Stimulated activated naive CD4-positive, alpha-beta T cell (primary cell): Measurements from ENCODE around the gene SLC27A1.
"Not testable (repeated sequence)": the region's sequence is repeated elsewhere in the genome, so short reads cannot be mapped to it uniquely, and the experiment has no call there.

Experiments
- DNase-seq, 6 experiments: peaks; one replicate each; lab custom pipeline; 2025; lab: John Stamatoyannopoulos, UW

Gene SLC27A1

DNA sequence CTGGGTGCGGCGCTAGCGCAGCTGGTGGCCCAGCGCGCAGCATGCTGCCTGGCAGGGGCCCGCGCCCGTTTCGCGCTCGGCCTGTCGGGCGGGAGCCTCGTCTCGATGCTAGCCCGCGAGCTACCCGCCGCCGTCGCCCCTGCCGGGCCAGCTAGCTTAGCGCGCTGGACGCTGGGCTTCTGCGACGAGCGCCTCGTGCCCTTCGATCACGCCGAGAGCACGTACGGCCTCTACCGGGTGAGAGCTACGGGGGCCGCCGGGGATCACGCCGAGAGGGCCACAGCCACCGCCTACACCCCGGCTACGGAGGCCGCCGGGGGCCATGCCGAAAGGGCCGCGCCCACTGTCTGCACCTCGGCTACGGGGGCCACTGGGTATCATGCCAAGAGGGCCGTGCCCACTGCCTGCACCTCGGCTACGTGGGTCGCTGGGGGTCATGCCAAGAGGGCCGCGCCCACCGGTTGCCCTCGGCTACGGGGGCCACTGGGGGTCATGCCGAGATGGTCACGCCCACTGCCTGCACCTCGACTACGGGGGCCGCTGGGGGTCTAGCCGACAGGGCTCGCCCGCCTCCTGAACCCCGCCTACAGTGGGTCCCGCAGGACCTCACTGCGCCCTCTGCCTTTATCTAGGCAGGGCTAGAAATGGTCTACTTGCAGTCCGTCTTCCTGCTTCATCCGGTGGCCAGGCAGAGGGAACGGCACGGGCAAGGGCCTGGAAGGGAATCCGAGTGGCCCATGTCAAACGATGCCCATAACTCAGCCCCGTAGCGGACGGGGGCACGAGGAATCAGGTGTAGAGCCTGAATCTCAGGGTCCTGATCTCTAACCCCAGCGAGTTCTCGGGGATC, 41.6 kb downstream of the SLC27A1 start:
- DNase-seq: peak; percentile 81 to 96 (median 84)

GRCh38 chr19:17512574-17512939, 42.2 kb downstream of the SLC27A1 start:
- DNase-seq: peak in 1 of 6 experiments; percentile 31

DNA sequence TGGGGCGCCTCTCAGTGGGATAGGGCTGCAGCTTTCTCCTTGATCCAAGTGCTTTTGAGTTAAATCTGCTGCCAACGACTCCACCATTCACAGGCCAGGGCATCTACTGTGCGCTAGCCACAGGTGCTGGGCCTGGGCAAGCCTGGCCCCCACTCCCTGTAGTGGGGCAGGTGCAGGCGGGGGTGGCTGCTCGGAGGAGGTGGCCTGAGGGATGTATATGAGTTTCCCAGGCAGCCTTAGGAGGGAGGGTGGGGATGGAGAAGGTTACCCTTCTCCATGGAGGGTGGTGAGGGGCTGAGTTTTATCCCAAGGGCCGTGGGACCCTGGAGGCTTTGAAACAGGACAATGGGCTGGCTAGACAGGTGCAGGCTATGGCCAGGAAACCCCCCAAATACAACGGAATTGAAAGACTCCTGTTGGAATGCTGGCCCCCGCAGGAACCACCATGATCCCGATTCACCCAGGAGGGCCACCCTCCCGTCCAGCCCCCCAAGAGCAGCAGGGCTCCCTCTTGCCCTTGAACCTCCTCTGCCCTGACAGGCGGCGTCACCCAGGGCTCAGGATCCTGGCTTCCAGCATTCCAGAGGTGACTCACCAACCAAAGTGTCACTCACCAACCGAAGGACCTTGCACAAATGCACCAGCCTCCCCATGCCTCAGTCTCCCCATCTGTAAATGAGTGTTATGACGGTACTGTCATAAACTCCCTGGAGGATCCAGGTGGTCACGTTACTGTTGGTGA, 45.3 kb downstream of the SLC27A1 start:
- DNase-seq: no peak

GRCh38 chr19:17517898-17518297, 47.6 kb downstream of the SLC27A1 start:
- no peak for DNase-seq

DNA sequence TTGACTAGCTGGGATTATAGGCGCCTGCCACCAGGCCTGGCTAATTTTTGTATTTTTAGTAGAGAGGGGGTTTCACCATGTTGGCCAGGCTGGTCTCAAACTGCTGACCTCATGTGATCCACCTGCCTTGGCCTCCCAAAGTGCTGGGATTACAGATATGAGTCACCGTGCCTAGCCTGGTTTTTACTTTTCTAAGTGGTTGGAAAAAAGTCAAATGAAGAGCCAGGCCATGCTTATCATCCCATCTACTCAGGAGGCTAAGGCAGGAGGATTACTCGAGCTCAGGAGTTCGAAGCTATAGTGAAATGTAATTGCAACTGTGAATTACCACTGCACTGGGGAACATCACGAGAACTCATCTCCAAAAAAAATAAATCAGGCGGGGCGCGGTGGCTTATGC, 48.3 kb downstream of the SLC27A1 start:
- not testable (repeated sequence) for DNase-seq

DNA sequence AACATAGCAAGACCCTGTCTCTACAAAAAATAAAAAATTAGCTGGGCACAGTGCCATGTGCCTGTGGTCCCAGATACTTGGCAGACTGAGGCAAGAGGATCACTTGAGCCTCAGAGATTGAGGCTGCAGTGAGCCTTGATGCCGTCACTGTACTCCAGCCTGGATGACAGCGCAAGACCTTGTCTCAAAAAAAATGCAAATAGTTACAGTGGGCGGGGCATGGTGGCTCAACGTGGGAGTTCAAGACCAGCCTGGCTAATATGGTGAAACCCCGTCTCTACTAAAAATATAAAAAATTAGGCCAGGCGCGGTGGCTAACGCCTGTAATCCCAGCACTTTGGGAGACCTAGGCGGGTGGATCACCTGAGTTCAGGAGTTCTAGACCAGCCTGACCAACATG, 49.6 kb downstream of the SLC27A1 start:
- DNase-seq: no peak

DNA sequence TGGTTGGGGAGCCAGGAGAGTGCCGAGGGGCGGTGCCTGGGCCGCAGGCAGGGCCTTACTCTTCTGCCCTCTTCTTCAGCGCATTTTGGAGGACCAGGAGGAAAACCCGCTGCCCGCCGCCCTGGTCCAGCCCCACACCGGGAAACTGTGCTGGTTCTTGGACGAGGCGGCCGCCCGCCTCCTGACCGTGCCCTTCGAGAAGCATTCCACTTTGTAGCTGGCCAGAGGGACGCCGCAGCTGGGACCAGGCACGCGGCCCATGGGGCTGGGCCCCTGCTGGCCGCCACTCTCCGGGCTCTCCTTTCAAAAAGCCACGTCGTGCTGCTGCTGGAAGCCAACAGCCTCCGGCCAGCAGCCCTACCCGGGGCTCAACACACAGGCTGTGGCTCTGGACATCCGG, 50.5 kb downstream of the SLC27A1 start:
- no peak for DNase-seq

DNA sequence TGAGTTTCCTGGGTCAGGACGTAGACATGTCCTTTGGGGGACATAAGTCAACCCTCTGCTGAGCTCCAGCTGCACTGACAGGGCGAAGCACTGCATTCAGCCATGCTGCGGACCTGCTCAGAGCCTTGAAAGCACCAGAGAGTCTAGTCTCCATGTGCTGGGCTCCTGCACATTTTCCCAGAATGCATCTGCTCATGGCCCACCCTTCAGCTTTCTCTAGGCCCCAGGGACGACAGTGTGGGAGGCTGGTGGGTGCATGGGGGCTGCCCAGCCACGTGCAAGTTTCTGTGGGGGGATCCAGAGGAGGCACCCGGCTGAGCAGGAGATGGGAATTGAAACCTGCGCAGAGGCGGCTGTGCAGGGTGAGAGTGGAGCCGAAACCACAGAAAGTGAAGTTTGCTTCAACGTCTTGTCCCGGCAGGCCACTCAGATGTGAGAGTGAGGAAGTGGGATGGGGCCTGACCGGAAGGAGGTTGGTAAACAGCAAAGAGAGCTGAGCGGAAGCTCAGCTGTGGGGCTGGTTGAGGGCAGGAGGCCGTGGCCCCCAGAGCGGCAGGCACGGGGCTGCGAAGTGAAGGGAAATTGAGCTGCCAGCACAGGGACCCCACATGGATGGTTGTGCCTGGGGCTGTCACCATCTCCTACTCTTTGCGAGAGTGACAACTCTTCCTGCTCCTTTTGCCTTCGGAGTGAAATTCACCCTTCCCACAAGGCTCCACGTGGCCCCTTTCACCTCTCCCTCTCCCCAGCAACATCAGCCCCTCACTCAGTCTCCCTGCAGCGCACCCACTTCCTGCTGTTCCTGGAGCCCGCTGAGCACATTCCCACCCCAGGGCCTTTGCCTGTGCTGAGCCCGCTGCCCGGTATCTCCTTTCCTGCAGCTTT, 52.9 kb downstream of the SLC27A1 start:
- peak in 4 of 6 experiments; percentile 2 to 34 (median 28) for DNase-seq

DNA sequence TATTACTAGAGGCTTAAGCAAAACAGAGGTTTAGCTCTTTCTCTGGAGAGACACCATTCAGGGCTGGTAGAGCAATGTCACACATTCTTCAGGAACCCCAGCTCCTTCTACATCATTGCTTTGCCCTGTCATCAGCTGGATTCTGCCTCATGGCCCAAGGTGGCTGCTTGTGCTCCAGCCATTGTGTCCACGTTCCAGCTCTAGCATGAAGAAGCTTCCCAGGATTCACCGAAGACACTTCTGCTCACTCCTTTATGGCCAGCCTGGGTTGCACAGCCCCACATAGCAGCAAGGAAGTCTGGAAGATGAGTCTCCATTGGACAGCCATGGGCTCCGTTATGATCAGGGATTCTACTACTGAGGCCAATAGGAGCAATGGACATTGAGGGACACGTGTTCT, 54.3 kb downstream of the SLC27A1 start:
- no peak for DNase-seq

- DNase-seq: no peak
Measured at GRCh38 chr19:17525141-17525540, 54.8 kb downstream of the SLC27A1 start.

DNA sequence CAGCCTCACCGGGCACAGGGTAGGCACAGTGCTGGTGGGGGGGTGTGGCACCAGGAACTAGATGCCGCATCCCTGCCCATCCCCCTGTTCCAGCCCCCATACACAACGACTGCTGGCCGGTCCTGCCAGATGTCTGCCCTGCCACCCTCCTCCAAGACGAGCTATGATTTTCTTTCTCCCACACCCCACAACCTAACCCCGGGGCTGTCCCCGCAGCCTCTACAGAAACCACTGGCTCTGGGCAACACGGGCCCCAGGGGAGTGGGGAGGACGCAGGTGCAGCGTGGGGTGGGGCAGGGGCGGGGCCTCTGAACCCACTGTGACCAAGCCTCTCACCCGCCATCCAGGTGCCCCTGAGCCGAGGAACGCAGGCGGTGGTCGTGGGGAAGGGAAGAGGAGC, 56.6 kb downstream of the SLC27A1 start:
- no peak for DNase-seq

- no peak for DNase-seq
Measured at GRCh38 chr19:17527326-17527725, 57.0 kb downstream of the SLC27A1 start.

DNA sequence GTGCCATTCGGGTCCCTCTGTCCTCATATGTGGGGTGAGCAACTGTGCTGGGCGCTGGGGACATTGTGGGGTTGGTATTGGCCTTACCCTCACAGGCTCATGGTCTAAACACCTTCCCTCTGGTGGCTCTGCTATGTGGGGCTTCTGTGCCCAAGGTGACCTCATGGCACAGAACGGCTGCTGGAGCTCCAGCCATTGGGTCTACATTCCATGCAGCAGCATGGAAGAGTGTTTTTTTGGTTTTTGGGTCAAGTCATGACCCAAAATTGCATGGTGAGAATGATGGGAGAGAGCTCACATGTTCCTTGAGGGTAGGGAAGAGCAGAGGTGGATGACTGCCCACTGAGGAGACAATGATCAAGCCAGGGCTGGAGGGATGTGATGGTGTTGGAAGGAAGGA, 58.3 kb downstream of the SLC27A1 start:
- no peak for DNase-seq

GRCh38 chr19:17529239-17530158, 59.2 kb downstream of the SLC27A1 start:
- DNase-seq: no peak

DNA sequence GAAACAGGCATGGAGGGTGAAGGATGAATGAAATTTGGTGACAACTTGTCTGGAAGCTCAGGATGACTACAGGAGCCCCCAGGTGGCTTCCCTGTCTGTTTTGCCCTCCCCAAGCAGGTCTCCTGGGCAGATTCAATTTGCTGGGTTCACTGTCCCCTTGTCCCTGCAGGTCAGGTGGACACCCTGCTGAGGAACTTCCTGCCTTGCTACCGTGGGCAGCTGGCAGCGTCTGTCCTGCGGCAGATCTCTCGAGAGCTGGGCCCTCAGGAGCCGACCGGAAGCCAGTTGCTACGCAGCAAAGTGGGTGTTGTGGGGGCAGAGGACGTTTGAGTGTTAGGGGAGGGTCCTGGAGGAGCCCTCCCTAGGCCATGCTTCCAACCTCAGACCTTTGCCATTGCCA, 60.3 kb downstream of the SLC27A1 start:
- DNase-seq: no peak

DNA sequence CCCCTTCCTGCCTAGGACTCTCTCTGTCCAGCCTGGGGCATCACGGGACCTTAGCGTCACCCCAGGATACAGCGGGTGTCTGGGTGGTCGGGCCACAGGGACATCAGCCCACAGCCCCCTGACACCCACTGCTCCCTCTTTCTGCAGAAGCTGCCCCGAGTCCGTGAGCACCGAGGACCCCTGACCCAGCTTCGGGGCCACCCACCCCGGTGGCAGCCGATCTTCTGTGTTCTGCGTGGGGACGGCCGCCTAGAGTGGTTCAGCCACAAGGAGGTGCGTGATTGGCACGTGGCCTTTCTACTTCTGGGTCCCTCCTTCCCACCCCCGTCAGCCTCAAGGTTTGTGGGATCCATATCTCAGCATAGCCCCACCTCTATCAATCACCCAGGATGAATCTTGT, 61.8 kb downstream of the SLC27A1 start:
- DNase-seq: no peak

- no peak for DNase-seq
Measured at GRCh38 chr19:17532557-17532956, 62.2 kb downstream of the SLC27A1 start.

- DNase-seq: no peak
Measured at GRCh38 chr19:17534767-17535166, 64.4 kb downstream of the SLC27A1 start.

DNA sequence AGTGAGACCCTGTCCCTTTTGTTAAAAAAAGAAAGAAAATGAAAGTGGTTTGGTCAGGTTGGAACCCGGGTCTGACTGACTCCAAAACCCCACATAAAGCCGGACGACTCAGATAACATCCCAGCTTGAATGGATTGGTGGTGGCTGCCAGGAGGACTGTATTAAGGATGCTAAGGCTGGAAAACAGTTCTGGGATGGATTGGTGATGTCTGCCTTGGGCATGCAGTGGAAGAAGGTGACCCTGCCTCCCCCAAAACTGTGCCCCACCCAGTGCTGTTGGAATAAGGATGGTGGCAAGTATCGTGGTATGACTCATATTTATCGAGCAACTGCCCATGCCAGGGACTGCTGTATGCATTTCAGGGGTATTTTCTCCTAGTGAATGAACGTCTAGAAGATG, 66.6 kb downstream of the SLC27A1 start:
- no peak for DNase-seq

- DNase-seq: no peak
Measured at GRCh38 chr19:17538684-17539237, 68.4 kb downstream of the SLC27A1 start.
